Spleen (tissue), 7 donors: ENCODE data around the gene VIPR1.

ENCODE experiments used
- POLR2A ChIP-seq, 3 donors: fragments of 450-650 bp; IDR thresholded peaks; one replicate each; pipeline ENCODE4 v1.5.1; 2017; ENCODE audit warnings: antibody characterized with exemption in 3 of 3, mild to moderate bottlenecking in 1 of 3
- POLR2AphosphoS5 ChIP-seq, 3 donors: sonication (generic); formaldehyde crosslinking; IDR thresholded peaks; one replicate each; pipeline ENCODE4 v1.5.1; 2017; ENCODE audit warnings: antibody characterized with exemption in 3 of 3
- TF ChIP-seq, protein P1 (sequence below), 11 experiments: fragments of 200-600 bp in 7 of 11; fragments of 450-650 bp in 4 of 11; sonication (generic) in 4 of 11; IDR thresholded peaks in 8 of 11; conservative IDR thresholded peaks in 3 of 11; 1 replicate in 7 of 11; 2 replicates in 4 of 11; pipeline versions ENCODE4 v1.4.0 to v1.8.0; 2016 to 2021; ENCODE audit warnings: antibody characterized with exemption in 11 of 11, inconsistent platforms in 4 of 11, mild to moderate bottlenecking in 1 of 11
- donor health status: DM: no; HTN: no; CAD: no; lungs with moderate emphysema.
- donor health status: DM: no; HTN: no; CAD: no.
- donor health status: DM: no; HTN: no; CAD: no.

DNA sequence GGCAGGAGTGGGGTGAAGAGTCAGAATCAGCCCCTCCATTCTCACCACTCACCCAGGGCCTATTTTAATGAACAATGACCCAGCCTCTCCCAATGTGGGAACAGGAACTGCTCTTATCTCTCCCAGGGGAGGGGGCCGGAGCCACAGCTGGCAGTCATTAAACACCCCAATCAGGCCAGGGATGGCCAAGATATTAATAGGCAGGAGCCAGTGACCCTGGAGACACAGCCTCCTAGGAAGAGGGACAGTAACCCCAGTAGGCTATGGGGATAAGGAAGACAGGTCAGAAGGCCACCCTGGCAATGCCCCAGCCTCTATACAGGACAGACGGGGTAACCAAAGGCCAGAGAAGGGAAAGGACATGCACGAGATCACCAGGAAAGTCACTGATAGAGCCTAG lies 38.6 kb downstream of the VIPR1 start:
- TF ChIP-seq, protein P1, sequence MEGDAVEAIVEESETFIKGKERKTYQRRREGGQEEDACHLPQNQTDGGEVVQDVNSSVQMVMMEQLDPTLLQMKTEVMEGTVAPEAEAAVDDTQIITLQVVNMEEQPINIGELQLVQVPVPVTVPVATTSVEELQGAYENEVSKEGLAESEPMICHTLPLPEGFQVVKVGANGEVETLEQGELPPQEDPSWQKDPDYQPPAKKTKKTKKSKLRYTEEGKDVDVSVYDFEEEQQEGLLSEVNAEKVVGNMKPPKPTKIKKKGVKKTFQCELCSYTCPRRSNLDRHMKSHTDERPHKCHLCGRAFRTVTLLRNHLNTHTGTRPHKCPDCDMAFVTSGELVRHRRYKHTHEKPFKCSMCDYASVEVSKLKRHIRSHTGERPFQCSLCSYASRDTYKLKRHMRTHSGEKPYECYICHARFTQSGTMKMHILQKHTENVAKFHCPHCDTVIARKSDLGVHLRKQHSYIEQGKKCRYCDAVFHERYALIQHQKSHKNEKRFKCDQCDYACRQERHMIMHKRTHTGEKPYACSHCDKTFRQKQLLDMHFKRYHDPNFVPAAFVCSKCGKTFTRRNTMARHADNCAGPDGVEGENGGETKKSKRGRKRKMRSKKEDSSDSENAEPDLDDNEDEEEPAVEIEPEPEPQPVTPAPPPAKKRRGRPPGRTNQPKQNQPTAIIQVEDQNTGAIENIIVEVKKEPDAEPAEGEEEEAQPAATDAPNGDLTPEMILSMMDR (IDR thresholded peaks at IDR 0.05 in 8 of 11, conservative IDR thresholded peaks at IDR 0.05 in 3 of 11) = no peak
- TF ChIP-seq POLR2A (IDR thresholded peaks at IDR 0.05) (no peak), POLR2AphosphoS5 (IDR thresholded peaks at IDR 0.05) (no peak)
